ENCODE measurements around the gene GALM. TPM values are rescaled to one million over a fixed set of nuclear protein-coding genes. Genes with fewer than 3 reads are reported as not detected.

GALM gene
- polyA plus RNA-seq, 3 donors: 3.0 to 3.6 (median 3.1) TPM

GRCh38 chr2:38750891-38751595 lies 85.1 kb downstream of the GALM start, which contains the start of gene SRSF7:
Gene SRSF7, minus strand, starts transcription at chr2:38751361. Its CDS starts 105 bp downstream, at chr2:38751256.
- under 1% methylated on average over 61 of the region's 68 CpGs for WGBS (ENCODE audit: insufficient coverage)
- Histone ChIP-seq H3K9ac (ENCODE audit: insufficient read depth, low read length, poor library complexity, severe bottlenecking) (peak within 1 kb of the TSS; percentile 91), H3K36me3 (replicated peaks in 1 of 2; ENCODE audit: control insufficient read depth in 1 of 2, insufficient read depth in 2 of 2, low read length in 2 of 2) (peaks cover 35 to 37% of the 10 kb centered on the region in 2 donors), H3K79me2 (ENCODE audit: insufficient read depth, low read length) (peaks cover 51% of the 10 kb centered on the region), H3K27ac (ENCODE audit: low read depth in 1 of 2, low read length in 2 of 2) (peak within 1 kb of the TSS; percentile 92 to 97), H2AFZ (ENCODE audit: insufficient read depth, low read depth, low read length, poor library complexity, severe bottlenecking) (peak within 1 kb of the TSS; percentile 91), H3K9me3 (replicated peaks in 1 of 2; ENCODE audit: control insufficient read depth in 1 of 2, insufficient read depth in 1 of 2, low read length in 2 of 2) (no peaks in the 10 kb centered on the region), H3K4me1 (ENCODE audit: control insufficient read depth in 1 of 2, insufficient read depth in 2 of 2, low read length in 2 of 2) (peaks cover 39 to 46% of the 10 kb centered on the region in 2 donors), H3K4me3 (replicated peaks in 1 of 3; ENCODE audit: low read depth in 2 of 3, low read length in 3 of 3) (peak within 1 kb of the TSS; percentile 76 to 99 (median 84)), H4K20me1 (ENCODE audit: insufficient read depth, low read length) (peaks cover 51% of the 10 kb centered on the region), H3K4me2 (replicated peaks; ENCODE audit: extremely low read depth, low read length, poor library complexity, severe bottlenecking) (peak within 1 kb of the TSS; percentile 95), H3K27me3 (ENCODE audit: control insufficient read depth in 2 of 2, insufficient read depth in 2 of 2, low read length in 2 of 2) (no peaks in the 10 kb centered on the region)
- H3K4me1 Mint-ChIP-seq: peaks cover 42% of the 10 kb centered on the region
- intact Hi-C loops (cut with micrococcal nuclease): loop anchor here in 1 of 2 donors (2.0 kb wide), 1 partner anchor 374 kb away; the partner anchor contains the start of gene ATL2
- DNase-seq: peak; percentile 98 to 99 (median 98)
- H3K9me3 Mint-ChIP-seq: peaks cover 0 to 5% (median 0%) of the 10 kb centered on the region in 7 donors
- H3K36me3 Mint-ChIP-seq: peaks cover 38 to 41% of the 10 kb centered on the region in 2 donors
- no peak for TF ChIP-seq CTCF (IDR thresholded peaks at IDR 0.05)
- peaks cover 0 to 3% (median 0%) of the 10 kb centered on the region in 3 donors for H3K27me3 Mint-ChIP-seq (ENCODE audit: low read depth in 3 of 3)
- H3K27ac Mint-ChIP-seq: peak within 1 kb of the TSS; percentile 92 to 99 (median 97)
- H3K4me3 Mint-ChIP-seq: peak within 1 kb of the TSS; percentile 99 to 100

DNA sequence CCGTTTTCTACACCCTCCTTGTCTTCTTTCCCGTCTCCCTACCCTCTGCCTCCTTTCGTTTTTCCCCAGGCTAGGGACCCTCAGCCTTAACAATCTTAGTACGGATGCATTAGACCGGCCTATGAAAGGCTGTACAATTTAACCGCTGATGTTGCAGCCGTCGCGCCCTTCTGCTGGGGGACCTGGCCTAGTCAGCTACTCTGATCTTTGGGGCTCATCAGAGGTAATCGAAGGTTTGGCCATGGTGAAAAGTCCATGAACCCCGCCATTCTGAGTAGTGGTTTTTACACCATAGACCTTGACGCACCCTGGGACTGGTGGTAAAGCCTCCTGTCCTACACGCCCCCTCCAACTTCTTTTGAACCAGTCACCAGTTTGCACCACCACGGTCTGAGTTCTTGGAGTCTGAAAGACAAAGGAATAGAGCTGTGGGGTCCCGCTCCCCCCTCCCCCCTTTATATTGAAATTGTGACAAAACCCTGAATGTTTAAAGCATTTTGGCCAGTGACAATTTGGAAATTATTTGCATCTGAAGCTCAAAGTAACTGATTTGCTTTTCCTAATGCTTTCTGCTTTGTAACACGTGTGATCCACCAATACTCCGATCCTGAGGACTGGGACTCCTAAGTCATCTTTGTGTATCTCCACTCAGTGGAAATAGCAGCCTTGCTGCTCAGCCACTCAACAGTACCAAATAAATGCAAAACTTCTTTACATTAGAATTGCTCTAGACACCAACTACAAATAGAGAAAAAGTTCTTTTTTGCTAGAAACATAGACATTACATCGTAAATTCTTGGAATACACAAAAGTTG lies 85.9 kb downstream of the GALM start:
- peaks cover 39 to 43% of the 10 kb centered on the region in 2 donors for H3K4me1 ChIP-seq (ENCODE audit: control insufficient read depth in 1 of 2, insufficient read depth in 2 of 2, low read length in 2 of 2)
- no peak for DNase-seq
- H3K36me3 Mint-ChIP-seq: peaks cover 30 to 33% of the 10 kb centered on the region in 2 donors

More for the DNA sequence above, 85.9 kb downstream of the GALM start:
- peaks cover 43% of the 10 kb centered on the region for H3K79me2 ChIP-seq (ENCODE audit: insufficient read depth, low read length)
- H3K9ac ChIP-seq (ENCODE audit: insufficient read depth, low read length, poor library complexity, severe bottlenecking): peak overlapping the region; percentile 91
- H3K4me2 ChIP-seq (replicated peaks; ENCODE audit: extremely low read depth, low read length, poor library complexity, severe bottlenecking): peak overlapping the region; percentile 95
- no peak for TF ChIP-seq CTCF (IDR thresholded peaks at IDR 0.05)
- peaks cover 0 to 3% (median 0%) of the 10 kb centered on the region in 3 donors for H3K27me3 Mint-ChIP-seq (ENCODE audit: low read depth in 3 of 3)
- peak overlapping the region; percentile 92 to 99 (median 97) for H3K27ac Mint-ChIP-seq
- H3K36me3 ChIP-seq (replicated peaks in 1 of 2; ENCODE audit: control insufficient read depth in 1 of 2, insufficient read depth in 2 of 2, low read length in 2 of 2): peaks cover 27 to 30% of the 10 kb centered on the region in 2 donors
- H3K27ac ChIP-seq (ENCODE audit: low read depth in 1 of 2, low read length in 2 of 2): peak overlapping the region; percentile 92 to 97
- peaks cover 0 to 7% (median 0%) of the 10 kb centered on the region in 7 donors for H3K9me3 Mint-ChIP-seq
- peak overlapping the region; percentile 76 to 99 (median 84) for H3K4me3 ChIP-seq (replicated peaks in 1 of 3; ENCODE audit: low read depth in 2 of 3, low read length in 3 of 3)
- H3K4me1 Mint-ChIP-seq: peaks cover 37% of the 10 kb centered on the region
- H4K20me1 ChIP-seq (ENCODE audit: insufficient read depth, low read length): peaks cover 43% of the 10 kb centered on the region
- WGBS (ENCODE audit: insufficient coverage): 19% methylated on average over 13 of the region's 18 CpGs
- peak overlapping the region; percentile 99 to 100 for H3K4me3 Mint-ChIP-seq
- peak overlapping the region; percentile 91 for H2AFZ ChIP-seq (ENCODE audit: insufficient read depth, low read depth, low read length, poor library complexity, severe bottlenecking)
- intact Hi-C loops (cut with micrococcal nuclease): loop anchor here in 1 of 2 donors (2.0 kb wide), 1 partner anchor 375 kb away; the partner anchor contains the start of gene ATL2
- no peaks in the 10 kb centered on the region for H3K9me3 ChIP-seq (replicated peaks in 1 of 2; ENCODE audit: control insufficient read depth in 1 of 2, insufficient read depth in 1 of 2, low read length in 2 of 2)
- no peaks in the 10 kb centered on the region for H3K27me3 ChIP-seq (ENCODE audit: control insufficient read depth in 2 of 2, insufficient read depth in 2 of 2, low read length in 2 of 2)

Measured in CD14-positive monocyte (primary cell).